ENCODE measurements around the gene TMEM150C. TPM values are rescaled to one million over a fixed set of nuclear protein-coding genes. Genes with fewer than 3 reads are reported as not detected.
A peak's percentile ranks its signal among the peaks of the same experiment; 100 is the strongest.

The TMEM150C gene
- total and polyA plus RNA-seq, 7 experiments from 2014 or later, result 0.07 to 0.18 TPM; not detected in 5

DNA sequence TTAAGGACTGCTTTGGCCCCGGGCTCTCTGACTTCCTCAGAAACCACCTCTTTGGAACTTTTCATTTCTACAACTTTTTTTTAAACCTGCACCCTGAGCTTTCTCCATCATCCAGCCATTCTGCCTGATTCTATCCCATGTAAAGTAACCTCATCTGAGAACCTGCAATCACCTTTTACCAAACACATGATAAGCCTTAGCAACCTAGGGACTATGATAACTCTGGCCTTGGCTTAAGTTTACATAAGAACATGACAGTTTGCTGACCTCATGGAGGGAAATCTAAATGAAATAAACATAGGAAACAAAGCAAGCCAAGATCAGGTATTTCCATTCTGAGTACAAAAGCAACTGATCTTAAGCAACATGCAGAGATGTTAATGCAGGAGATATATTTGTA is 15.7 kb upstream of the TMEM150C start:
- H3K4me1 Mint-ChIP-seq, result no peaks in the 10 kb centered on the region
- no peak overlapping the region for H3K27ac Mint-ChIP-seq
- CTCF ChIA-PET, result no interaction called here

DNA sequence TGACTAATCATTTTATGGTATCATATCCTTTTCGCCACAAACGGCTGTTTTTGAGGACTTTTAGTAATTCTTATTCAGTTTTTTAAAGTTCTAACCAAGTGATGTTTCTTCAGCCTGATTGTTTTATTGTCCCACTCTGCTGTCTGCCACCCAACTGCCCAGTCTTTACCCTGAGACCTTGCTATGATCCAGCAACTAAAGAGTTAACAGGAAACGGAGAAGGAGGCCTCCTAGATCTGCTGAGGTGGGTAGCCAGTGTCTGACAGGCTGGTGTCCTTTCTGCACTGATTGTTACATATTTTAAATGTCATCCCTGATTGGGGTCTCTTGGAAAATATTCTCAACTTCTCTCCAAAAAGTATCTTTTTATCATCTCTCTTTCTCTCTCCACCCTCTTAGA is 7.9 kb upstream of the TMEM150C start:
- POLR2A ChIA-PET, result no interaction called here

More for the DNA sequence above, 15.7 kb upstream of the TMEM150C start:
- H3K4me3 Mint-ChIP-seq, result no peak overlapping the region
- Histone ChIP-seq H3K36me3 (ENCODE audit: control insufficient read depth in 2 of 3, insufficient read depth in 3 of 3, low read length in 3 of 3) (no peaks in the 10 kb centered on the region), H3K9me3 (ENCODE audit: control insufficient read depth in 2 of 3, low read length in 3 of 3) (no peaks in the 10 kb centered on the region), H3K27ac (ENCODE audit: low read depth, low read length) (no peak overlapping the region), H3K4me1 (ENCODE audit: control insufficient read depth in 2 of 2, insufficient read depth in 2 of 2, low read length in 2 of 2) (no peaks in the 10 kb centered on the region), H3K27me3 (ENCODE audit: control insufficient read depth in 2 of 2, insufficient read depth in 2 of 2, low read length in 2 of 2) (no peaks in the 10 kb centered on the region), H3K4me3 (ENCODE audit: low read length) (no peak overlapping the region)
- intact Hi-C loops (cut with micrococcal nuclease), result no loop called here
- H3K36me3 Mint-ChIP-seq, result no peaks in the 10 kb centered on the region
- no peak for ATAC-seq
- peaks cover 0 to 9% (median 2%) of the 10 kb centered on the region in 5 donors for H3K27me3 Mint-ChIP-seq
- DNase-seq, result no peak
- peaks cover 0 to 3% (median 0%) of the 10 kb centered on the region in 11 donors for H3K9me3 Mint-ChIP-seq
- POLR2A ChIA-PET, result no interaction called here

GRCh38 chr4:82569076-82569475 is 7.3 kb upstream of the TMEM150C start:
- Histone ChIP-seq H3K9me3 (ENCODE audit: control insufficient read depth in 2 of 3, low read length in 3 of 3) (no peaks in the 10 kb centered on the region), H3K4me3 (ENCODE audit: low read length) (no peak overlapping the region), H3K27me3 (ENCODE audit: control insufficient read depth in 2 of 2, insufficient read depth in 2 of 2, low read length in 2 of 2) (no peaks in the 10 kb centered on the region), H3K36me3 (ENCODE audit: control insufficient read depth in 2 of 3, insufficient read depth in 3 of 3, low read length in 3 of 3) (no peaks in the 10 kb centered on the region), H3K27ac (ENCODE audit: low read depth, low read length) (no peak overlapping the region), H3K4me1 (ENCODE audit: control insufficient read depth in 2 of 2, insufficient read depth in 2 of 2, low read length in 2 of 2) (no peaks in the 10 kb centered on the region)
- peaks cover 0 to 3% (median 0%) of the 10 kb centered on the region in 11 donors for H3K9me3 Mint-ChIP-seq
- POLR2A ChIA-PET, result no interaction called here
- H3K4me1 Mint-ChIP-seq, result no peaks in the 10 kb centered on the region
- intact Hi-C loops (cut with micrococcal nuclease), result no loop called here
- H3K36me3 Mint-ChIP-seq, result peaks cover 0 to 4% (median 0%) of the 10 kb centered on the region in 5 donors
- H3K27ac Mint-ChIP-seq, result no peak overlapping the region
- no peak for ATAC-seq
- DNase-seq, result no peak
- no peak overlapping the region for H3K4me3 Mint-ChIP-seq
- peaks cover 10 to 39% (median 31%) of the 10 kb centered on the region in 5 donors for H3K27me3 Mint-ChIP-seq
- CTCF ChIA-PET, result no interaction called here

More for the DNA sequence above, 7.9 kb upstream of the TMEM150C start:
- H3K27ac ChIP-seq (ENCODE audit: low read depth, low read length), result no peak overlapping the region
- Mint-ChIP-seq H3K27ac (no peak overlapping the region), H3K27me3 (peaks cover 10 to 35% (median 29%) of the 10 kb centered on the region in 5 donors), H3K4me3 (no peak overlapping the region), H3K9me3 (peaks cover 0 to 3% (median 0%) of the 10 kb centered on the region in 11 donors), H3K4me1 (no peaks in the 10 kb centered on the region), H3K36me3 (peaks cover 0 to 4% (median 0%) of the 10 kb centered on the region in 5 donors)
- H3K9me3 ChIP-seq (ENCODE audit: control insufficient read depth in 2 of 3, low read length in 3 of 3), result no peaks in the 10 kb centered on the region
- H3K27me3 ChIP-seq (ENCODE audit: control insufficient read depth in 2 of 2, insufficient read depth in 2 of 2, low read length in 2 of 2), result no peaks in the 10 kb centered on the region
- H3K36me3 ChIP-seq (ENCODE audit: control insufficient read depth in 2 of 3, insufficient read depth in 3 of 3, low read length in 3 of 3), result no peaks in the 10 kb centered on the region
- ATAC-seq (no peak), DNase-seq (no peak)
- CTCF ChIA-PET, result no interaction called here
- no peak overlapping the region for H3K4me3 ChIP-seq (ENCODE audit: low read length)
- no peaks in the 10 kb centered on the region for H3K4me1 ChIP-seq (ENCODE audit: control insufficient read depth in 2 of 2, insufficient read depth in 2 of 2, low read length in 2 of 2)
- intact Hi-C loops (cut with micrococcal nuclease), result no loop called here

- DNase-seq (no peak), ATAC-seq (no peak)
- no peaks in the 10 kb centered on the region for H3K27me3 ChIP-seq (ENCODE audit: control insufficient read depth in 2 of 2, insufficient read depth in 2 of 2, low read length in 2 of 2)
- peaks cover 1 to 7% (median 7%) of the 10 kb centered on the region in 7 donors for H3K4me1 Mint-ChIP-seq
- no peak overlapping the region for H3K4me3 Mint-ChIP-seq
- POLR2A ChIA-PET, result no interaction called here
- no peak overlapping the region for H3K4me3 ChIP-seq (ENCODE audit: low read length)
- no peaks in the 10 kb centered on the region for H3K9me3 ChIP-seq (ENCODE audit: control insufficient read depth in 2 of 3, low read length in 3 of 3)
- peaks cover 24 to 56% (median 46%) of the 10 kb centered on the region in 5 donors for H3K27me3 Mint-ChIP-seq
- H3K9me3 Mint-ChIP-seq, result peaks cover 0 to 5% (median 0%) of the 10 kb centered on the region in 11 donors
- H3K4me1 ChIP-seq (ENCODE audit: control insufficient read depth in 2 of 2, insufficient read depth in 2 of 2, low read length in 2 of 2), result no peaks in the 10 kb centered on the region
- intact Hi-C loops (cut with micrococcal nuclease), result no loop called here
- H3K36me3 ChIP-seq (ENCODE audit: control insufficient read depth in 2 of 3, insufficient read depth in 3 of 3, low read length in 3 of 3), result no peaks in the 10 kb centered on the region
- CTCF ChIA-PET, result interaction anchor here (0.5 kb wide), 1 partner anchor 21 kb away, joined by 3 read pairs; no protein-coding TSS in a partner anchor
- H3K36me3 Mint-ChIP-seq, result peaks cover 0 to 8% (median 6%) of the 10 kb centered on the region in 5 donors
- no peak overlapping the region for H3K27ac Mint-ChIP-seq
- H3K27ac ChIP-seq (ENCODE audit: low read depth, low read length), result no peak overlapping the region
Measured at GRCh38 chr4:82567444-82567843, 5.7 kb upstream of the TMEM150C start.

- Mint-ChIP-seq H3K27ac (peak overlapping the region in 1 of 9 donors; percentile 11), H3K27me3 (peaks cover 53 to 73% (median 66%) of the 10 kb centered on the region in 5 donors), H3K4me1 (peaks cover 5 to 21% (median 18%) of the 10 kb centered on the region in 7 donors), H3K36me3 (peaks cover 0 to 15% (median 3%) of the 10 kb centered on the region in 5 donors), H3K9me3 (peaks cover 0 to 6% (median 0%) of the 10 kb centered on the region in 11 donors), H3K4me3 (peak overlapping the region; percentile 69 to 85 (median 81))
- CTCF ChIA-PET, result no interaction called here
- no peaks in the 10 kb centered on the region for H3K27me3 ChIP-seq (ENCODE audit: control insufficient read depth in 2 of 2, insufficient read depth in 2 of 2, low read length in 2 of 2)
- H3K9me3 ChIP-seq (ENCODE audit: control insufficient read depth in 2 of 3, low read length in 3 of 3), result no peaks in the 10 kb centered on the region
- POLR2A ChIA-PET, result no interaction called here
- DNase-seq, result no peak
- intact Hi-C loops (cut with micrococcal nuclease), result no loop called here
- no peak for ATAC-seq
- H3K4me1 ChIP-seq (ENCODE audit: control insufficient read depth in 2 of 2, insufficient read depth in 2 of 2, low read length in 2 of 2), result no peaks in the 10 kb centered on the region
- H3K36me3 ChIP-seq (ENCODE audit: control insufficient read depth in 2 of 3, insufficient read depth in 3 of 3, low read length in 3 of 3), result no peaks in the 10 kb centered on the region
- no peak overlapping the region for H3K4me3 ChIP-seq (ENCODE audit: low read length)
- no peak overlapping the region for H3K27ac ChIP-seq (ENCODE audit: low read depth, low read length)
Measured at GRCh38 chr4:82562564-82562854, 721 bp upstream of the TMEM150C start.

DNA sequence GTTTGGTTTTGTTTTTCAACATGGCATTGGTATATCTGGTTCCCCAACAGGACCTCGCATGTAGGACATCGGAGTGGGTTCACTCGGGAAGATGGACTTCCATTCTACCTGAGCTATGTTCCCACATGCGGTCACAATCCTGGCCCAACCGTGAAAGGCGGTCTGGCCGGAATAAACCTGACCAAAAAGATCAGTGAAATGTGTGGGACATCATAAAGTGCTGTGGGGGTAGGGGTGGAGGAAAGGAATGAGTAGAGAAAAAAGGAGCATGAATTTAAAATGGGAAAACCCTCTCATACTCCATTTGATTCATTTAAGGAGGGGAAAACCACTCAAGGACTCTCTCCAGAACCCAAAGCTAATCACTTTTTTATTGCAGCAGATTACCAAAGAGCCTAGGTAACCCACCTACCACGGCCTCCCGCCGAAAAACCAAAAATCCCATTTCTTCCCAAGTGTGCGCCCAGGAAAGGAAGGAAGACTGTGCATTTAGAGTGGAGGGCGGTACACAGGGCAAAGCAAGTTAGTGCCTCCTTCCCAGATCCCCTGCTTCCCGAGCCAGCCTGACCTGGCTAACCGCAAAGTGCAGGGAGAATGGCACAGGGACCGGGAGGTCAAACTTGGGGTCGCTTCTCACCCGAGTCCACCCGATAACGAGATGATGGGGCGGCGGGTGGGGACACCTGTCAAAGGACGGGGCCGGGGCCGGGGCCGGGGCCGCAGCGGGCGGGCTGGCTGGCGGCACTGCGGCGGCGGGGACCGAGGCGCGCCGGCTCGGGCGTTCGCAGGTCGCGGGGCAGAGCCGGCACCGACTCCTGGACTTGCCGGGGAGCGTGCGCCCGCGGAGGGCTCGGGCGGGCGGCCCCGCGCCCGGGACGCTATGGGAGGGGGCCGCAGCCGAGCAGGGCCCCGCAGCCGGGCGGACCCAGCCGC is 669 bp downstream of the TMEM150C start:
- no peak overlapping the region for H3K4me3 ChIP-seq (ENCODE audit: low read length)
- ChIA-PET CTCF (no interaction called here), POLR2A (no interaction called here)
- Mint-ChIP-seq H3K27me3 (peaks cover 62 to 84% (median 78%) of the 10 kb centered on the region in 5 donors), H3K27ac (no peak overlapping the region), H3K4me3 (peak overlapping the region; percentile 39 to 86 (median 74)), H3K36me3 (peaks cover 0 to 15% (median 3%) of the 10 kb centered on the region in 5 donors), H3K9me3 (peaks cover 0 to 6% (median 0%) of the 10 kb centered on the region in 11 donors), H3K4me1 (peaks cover 5 to 21% (median 18%) of the 10 kb centered on the region in 7 donors)
- intact Hi-C loops (cut with micrococcal nuclease), result no loop called here
- no peaks in the 10 kb centered on the region for H3K4me1 ChIP-seq (ENCODE audit: control insufficient read depth in 2 of 2, insufficient read depth in 2 of 2, low read length in 2 of 2)
- H3K27me3 ChIP-seq (ENCODE audit: control insufficient read depth in 2 of 2, insufficient read depth in 2 of 2, low read length in 2 of 2), result no peaks in the 10 kb centered on the region
- no peaks in the 10 kb centered on the region for H3K9me3 ChIP-seq (ENCODE audit: control insufficient read depth in 2 of 3, low read length in 3 of 3)
- DNase-seq (no peak), ATAC-seq (peak; percentile 14)
- H3K27ac ChIP-seq (ENCODE audit: low read depth, low read length), result no peak overlapping the region
- H3K36me3 ChIP-seq (ENCODE audit: control insufficient read depth in 2 of 3, insufficient read depth in 3 of 3, low read length in 3 of 3), result no peaks in the 10 kb centered on the region

Data from naive thymus-derived CD4-positive, alpha-beta T cell (primary cell).